Thoracic aorta (tissue), 2 donors: ENCODE measurements around the gene C15orf39. TPM values are rescaled to one million over a fixed set of nuclear protein-coding genes. Genes with fewer than 3 reads are reported as not detected.

Experiments
- ATAC-seq: fragments of 150-250 bp; one replicate; pipeline ENCODE4 v1.8.0; 2017; ENCODE audit warnings: low read depth; ENCODE audit not compliant: insufficient number of reproducible peaks, low FRiP score
- DNase-seq: peaks from one replicate; pipeline ENCODE4 v3.0.0-alpha.2; 2020; ENCODE audit warnings: low spot score
- H3K27ac ChIP-seq, 2 donors: fragments of 200-600 bp; sonication (generic); 1 replicate in 1 of 2; 2 replicates in 1 of 2; pipeline ENCODE4 v1.5.1; 2016; ENCODE audit warnings: mild to moderate bottlenecking in 2 of 2, moderate library complexity in 2 of 2
- H3K27me3 ChIP-seq: fragments of 200-600 bp; sonication (generic); replicated peaks from 2 replicates; pipeline ENCODE4 v1.6.0; 2016; ENCODE audit warnings: mild to moderate bottlenecking; ENCODE audit not compliant: insufficient read depth
- H3K36me3 ChIP-seq: fragments of 200-600 bp; sonication (generic); one replicate; pipeline ENCODE4 v1.5.1; 2016
- H3K4me1 ChIP-seq, 2 donors: fragments of 200-600 bp; sonication (generic); 1 replicate in 1 of 2; 2 replicates in 1 of 2; pipeline versions ENCODE4 v1.5.1 to v1.6.0; 2016; ENCODE audit warnings: low read depth in 2 of 2, mild to moderate bottlenecking in 1 of 2; ENCODE audit not compliant: control insufficient read depth in 1 of 2
- H3K4me3 ChIP-seq: fragments of 200-600 bp; sonication (generic); 2 replicates; pipeline ENCODE4 v1.5.1; 2016; ENCODE audit warnings: mild to moderate bottlenecking
- H3K9me3 ChIP-seq: fragments of 200-600 bp; sonication (generic); 2 replicates; pipeline ENCODE4 v1.5.1; 2016
- total RNA-seq, 2 donors: library from RNA; depleted of rRNA; stranded (reverse); fragments of >200 nt; gene quantifications; one replicate each; pipeline versions ENCODE4 v1.1.0 to v1.2.3, GENCODE V29; 2016
- TF ChIP-seq, protein P1 (sequence below): fragments of 200-600 bp; sonication (generic); IDR thresholded peaks from one replicate; pipeline ENCODE4 v1.5.1; 2019; ENCODE audit warnings: antibody characterized with exemption

Gene C15orf39
- total RNA-seq, 2 donors from 2014 or later, result 22.7 to 45.2 TPM

DNA sequence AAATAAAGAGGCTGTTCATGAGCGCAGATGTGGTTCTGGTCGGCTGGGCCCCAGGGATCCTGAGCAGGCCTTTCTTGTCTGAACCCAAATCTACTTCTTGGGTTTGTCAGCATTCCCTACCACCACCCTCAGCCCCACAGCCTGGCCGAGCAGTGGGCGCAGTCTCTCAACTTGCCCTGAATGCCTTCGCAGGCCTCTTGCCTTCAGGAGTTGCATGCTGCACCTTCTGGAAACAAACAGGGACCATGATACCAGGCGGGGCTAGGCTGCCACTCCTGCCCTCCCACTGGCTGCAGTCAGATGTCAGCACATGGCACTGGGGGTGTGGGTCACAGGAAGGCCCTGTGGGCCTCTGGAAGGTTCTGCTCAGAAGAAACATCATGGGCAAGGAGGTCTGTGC lies 13.2 kb upstream of the C15orf39 start:
- Histone ChIP-seq H3K9me3 (no peaks in the 10 kb centered on the region), H3K4me3 (no peak overlapping the region), H3K27me3 (no peaks in the 10 kb centered on the region), H3K36me3 (no peaks in the 10 kb centered on the region), H3K27ac (no peak overlapping the region), H3K4me1 (no peaks in the 10 kb centered on the region)
- ATAC-seq (no peak), DNase-seq (no peak)
- TF ChIP-seq, protein P1, sequence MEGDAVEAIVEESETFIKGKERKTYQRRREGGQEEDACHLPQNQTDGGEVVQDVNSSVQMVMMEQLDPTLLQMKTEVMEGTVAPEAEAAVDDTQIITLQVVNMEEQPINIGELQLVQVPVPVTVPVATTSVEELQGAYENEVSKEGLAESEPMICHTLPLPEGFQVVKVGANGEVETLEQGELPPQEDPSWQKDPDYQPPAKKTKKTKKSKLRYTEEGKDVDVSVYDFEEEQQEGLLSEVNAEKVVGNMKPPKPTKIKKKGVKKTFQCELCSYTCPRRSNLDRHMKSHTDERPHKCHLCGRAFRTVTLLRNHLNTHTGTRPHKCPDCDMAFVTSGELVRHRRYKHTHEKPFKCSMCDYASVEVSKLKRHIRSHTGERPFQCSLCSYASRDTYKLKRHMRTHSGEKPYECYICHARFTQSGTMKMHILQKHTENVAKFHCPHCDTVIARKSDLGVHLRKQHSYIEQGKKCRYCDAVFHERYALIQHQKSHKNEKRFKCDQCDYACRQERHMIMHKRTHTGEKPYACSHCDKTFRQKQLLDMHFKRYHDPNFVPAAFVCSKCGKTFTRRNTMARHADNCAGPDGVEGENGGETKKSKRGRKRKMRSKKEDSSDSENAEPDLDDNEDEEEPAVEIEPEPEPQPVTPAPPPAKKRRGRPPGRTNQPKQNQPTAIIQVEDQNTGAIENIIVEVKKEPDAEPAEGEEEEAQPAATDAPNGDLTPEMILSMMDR, result no peak

DNA sequence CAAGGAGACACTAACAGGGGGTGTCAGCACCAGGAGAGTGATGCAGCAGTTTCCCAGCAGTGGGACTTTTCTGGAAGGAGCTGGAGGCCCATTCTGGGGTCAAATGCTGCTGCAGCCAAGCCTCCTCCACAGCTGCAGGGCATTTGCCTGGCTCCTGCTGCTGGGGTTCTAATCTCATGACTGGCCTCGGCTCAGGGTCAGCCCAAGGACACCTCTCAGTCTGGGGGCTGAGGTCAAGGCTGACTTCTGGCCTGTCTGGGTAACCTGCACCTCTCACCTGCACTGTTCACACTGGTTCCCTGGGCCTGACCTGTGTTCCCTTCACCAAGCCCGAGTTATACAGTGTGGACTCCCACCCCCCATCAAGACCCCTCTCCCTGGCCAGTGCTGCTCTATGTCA lies 10.4 kb upstream of the C15orf39 start:
- no peak for ATAC-seq
- no peaks in the 10 kb centered on the region for H3K36me3 ChIP-seq
- no peaks in the 10 kb centered on the region for H3K27me3 ChIP-seq
- H3K27ac ChIP-seq, result no peak overlapping the region
- peaks cover 0 to 11% of the 10 kb centered on the region in 2 donors for H3K4me1 ChIP-seq
- DNase-seq, result no peak
- no peak overlapping the region for H3K4me3 ChIP-seq
- TF ChIP-seq, protein P1, result no peak
- H3K9me3 ChIP-seq, result no peaks in the 10 kb centered on the region

DNA sequence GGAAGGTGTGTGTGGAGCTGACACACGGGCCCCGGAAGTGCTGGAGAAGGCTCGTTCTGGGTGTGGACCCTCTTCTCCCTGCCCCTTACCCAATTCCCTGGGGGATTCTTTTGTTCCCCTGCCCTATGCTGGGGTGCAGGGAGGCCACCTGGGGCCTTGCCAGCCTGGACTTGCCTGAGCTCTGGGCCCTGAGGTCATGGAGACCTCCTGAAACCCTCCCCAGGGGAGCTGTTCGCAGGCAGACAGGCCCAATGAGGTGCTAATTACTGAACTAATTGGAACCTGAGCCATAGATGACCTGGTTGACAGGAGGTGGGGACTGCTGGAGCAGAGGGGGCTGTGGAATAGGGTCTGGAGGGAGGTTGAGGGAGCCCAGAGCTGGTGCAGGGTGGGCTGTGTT lies 9.4 kb upstream of the C15orf39 start:
- Histone ChIP-seq H3K9me3 (no peaks in the 10 kb centered on the region), H3K27me3 (no peaks in the 10 kb centered on the region), H3K27ac (no peak overlapping the region), H3K4me3 (no peak overlapping the region), H3K36me3 (no peaks in the 10 kb centered on the region), H3K4me1 (peaks cover 0 to 14% of the 10 kb centered on the region in 2 donors)
- no peak for DNase-seq
- ATAC-seq, result no peak
- TF ChIP-seq, protein P1, result no peak

DNA sequence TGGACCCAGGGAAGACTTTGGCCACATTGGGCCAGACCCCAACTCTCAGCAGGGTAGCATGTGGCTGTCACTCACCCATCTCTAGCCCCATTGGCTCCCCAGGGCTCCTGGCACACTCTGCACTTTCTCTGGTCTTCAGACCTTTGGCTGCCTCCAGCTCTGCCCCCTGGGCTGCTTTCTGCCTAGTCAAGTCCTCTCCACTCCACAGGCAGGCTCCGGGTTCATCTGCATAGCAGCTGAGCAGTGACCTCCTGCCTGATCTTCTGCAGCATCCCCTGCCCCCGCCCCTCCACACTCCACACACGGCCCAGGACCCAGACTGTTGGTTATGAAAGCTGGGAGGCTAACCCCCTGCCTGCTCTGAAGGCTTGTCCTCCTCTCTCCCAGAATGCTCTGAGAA lies 8.4 kb upstream of the C15orf39 start:
- no peak for ATAC-seq
- H3K9me3 ChIP-seq, result no peaks in the 10 kb centered on the region
- no peak overlapping the region for H3K4me3 ChIP-seq
- TF ChIP-seq, protein P1, result no peak
- H3K4me1 ChIP-seq, result peaks cover 0 to 14% of the 10 kb centered on the region in 2 donors
- H3K27me3 ChIP-seq, result no peaks in the 10 kb centered on the region
- no peak for DNase-seq
- no peaks in the 10 kb centered on the region for H3K36me3 ChIP-seq
- no peak overlapping the region for H3K27ac ChIP-seq

DNA sequence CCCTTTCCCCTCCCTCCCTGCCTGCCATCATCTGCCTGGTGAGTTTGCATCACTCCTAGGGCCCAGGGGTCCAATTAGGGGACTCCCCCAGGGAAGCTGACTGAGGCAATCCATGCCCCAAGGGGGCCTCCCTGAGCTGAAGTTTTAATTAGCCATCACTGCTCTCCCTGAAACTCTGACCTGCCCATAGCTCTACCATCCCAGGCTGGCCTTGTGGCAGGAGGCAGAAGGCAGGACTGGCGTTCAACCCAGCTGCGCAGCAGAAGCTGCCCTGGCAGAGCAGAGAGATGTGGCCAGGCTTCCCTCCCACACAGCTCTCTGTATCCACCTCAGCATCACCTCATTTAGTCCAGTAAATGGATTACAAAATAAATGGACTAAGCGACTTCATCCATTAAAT lies 7.7 kb upstream of the C15orf39 start:
- Histone ChIP-seq H3K27ac (no peak overlapping the region), H3K9me3 (no peaks in the 10 kb centered on the region), H3K4me3 (no peak overlapping the region), H3K27me3 (no peaks in the 10 kb centered on the region), H3K36me3 (no peaks in the 10 kb centered on the region), H3K4me1 (peaks cover 0 to 14% of the 10 kb centered on the region in 2 donors)
- DNase-seq (no peak), ATAC-seq (no peak)
- TF ChIP-seq, protein P1, result no peak
